GM18858 (cell line): Measurements from ENCODE around the gene C2CD2L.
"Not testable (repeated sequence)": the region's sequence is repeated elsewhere in the genome, so short reads cannot be mapped to it uniquely, and the experiment has no call there.

Experiments
- ATAC-seq: cut with Tn5 transposase; IDR thresholded peaks from one replicate; pipeline ENCODE4 v1.9.1; 2021; ENCODE audit not compliant: unreplicated experiment

The C2CD2L gene

GRCh38 chr11:119113716-119114115 is 6.6 kb downstream of the C2CD2L start:
- ATAC-seq = no peak

- ATAC-seq = no peak
Observed at GRCh38 chr11:119114351-119114750, 7.2 kb downstream of the C2CD2L start.

DNA sequence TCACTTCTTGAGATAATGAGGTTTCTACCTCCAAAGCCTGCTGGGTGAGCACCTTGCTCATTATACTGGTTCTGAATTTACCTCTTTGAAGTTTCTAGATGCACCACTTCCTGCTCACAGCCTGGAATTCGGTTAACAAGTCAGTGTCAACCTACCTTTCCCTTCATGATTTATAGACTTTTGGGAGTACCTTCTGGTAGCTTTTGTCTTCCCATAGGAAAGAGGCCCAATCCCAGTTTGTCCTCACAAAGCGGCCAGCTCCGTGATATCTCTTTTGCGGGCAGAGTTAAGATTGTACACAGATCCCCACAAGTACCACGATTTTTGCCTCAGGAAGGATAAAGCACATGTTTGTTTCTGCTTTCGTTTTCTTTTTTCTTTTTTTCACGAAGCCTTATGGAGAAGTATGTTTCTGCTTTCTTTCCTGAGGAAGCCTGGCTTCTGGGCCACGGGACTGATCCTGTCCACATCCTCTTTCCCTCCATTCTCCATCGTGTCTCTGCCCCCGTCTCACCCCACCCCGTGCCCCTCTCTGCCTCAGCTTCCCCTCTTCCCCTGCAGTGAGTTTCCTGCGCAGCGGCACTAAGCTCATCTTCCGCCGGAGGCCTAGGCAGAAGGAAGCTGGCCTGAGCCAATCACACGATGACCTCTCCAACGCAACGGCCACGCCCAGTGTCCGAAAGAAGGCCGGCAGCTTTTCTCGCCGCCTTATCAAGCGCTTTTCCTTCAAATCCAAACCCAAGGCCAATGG is 8.5 kb downstream of the C2CD2L start:
- no peak for ATAC-seq

DNA sequence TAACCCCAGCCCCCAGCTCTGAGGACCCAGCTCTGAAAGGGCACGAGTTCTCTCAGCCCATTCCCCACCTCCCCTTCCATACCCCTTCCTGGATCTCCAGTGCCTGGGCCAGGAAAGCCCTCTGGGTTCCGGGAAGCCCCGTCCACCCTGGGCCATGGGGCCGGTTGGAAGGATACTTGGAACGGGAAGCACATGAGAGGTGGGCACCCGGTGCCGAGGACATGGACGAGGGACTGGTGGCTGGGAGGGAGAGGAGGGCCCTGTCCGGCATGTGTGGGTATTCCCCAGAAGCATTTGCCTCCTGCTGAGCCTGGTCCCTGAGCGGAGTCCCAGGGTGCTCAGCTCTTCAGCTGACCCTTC is 9.1 kb downstream of the C2CD2L start:
- ATAC-seq = no peak

GRCh38 chr11:119116601-119117000 is 9.5 kb downstream of the C2CD2L start:
- ATAC-seq = no peak

DNA sequence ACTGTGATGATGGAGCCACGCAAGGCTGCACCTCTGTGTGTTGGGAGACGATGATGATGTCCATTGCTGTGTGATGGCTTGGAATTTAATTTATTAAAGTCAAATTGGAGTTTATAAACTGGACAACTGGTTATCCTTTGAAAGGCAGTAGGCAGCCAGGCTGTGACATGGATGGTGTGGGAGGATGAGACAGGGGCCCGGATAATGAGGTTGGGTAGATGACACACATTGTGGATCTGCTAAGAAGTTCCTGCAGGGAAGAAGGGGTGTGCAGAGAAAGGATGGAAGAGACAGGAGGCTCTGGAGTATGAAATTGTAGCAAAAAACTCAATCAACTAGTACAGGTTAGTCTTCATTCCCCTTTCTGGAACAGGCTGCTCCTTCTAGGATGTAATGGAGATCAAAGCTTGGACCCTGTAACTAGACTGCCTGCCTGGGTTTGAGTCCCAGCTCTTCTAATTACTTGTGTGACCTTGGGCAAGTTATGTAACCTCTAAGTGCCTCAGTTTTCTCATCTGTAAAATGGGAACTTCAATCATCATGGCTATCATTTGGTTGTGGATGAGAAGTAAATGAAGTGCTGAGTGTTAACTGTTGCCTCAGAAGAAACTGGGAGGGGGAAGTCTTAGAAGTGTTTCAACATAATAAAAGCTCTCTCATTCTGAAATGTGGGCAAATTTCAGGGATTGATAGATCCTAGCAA is 10.0 kb downstream of the C2CD2L start:
- no peak for ATAC-seq

- no peak for ATAC-seq
Observed at GRCh38 chr11:119118227-119118626, 11.1 kb downstream of the C2CD2L start.

DNA sequence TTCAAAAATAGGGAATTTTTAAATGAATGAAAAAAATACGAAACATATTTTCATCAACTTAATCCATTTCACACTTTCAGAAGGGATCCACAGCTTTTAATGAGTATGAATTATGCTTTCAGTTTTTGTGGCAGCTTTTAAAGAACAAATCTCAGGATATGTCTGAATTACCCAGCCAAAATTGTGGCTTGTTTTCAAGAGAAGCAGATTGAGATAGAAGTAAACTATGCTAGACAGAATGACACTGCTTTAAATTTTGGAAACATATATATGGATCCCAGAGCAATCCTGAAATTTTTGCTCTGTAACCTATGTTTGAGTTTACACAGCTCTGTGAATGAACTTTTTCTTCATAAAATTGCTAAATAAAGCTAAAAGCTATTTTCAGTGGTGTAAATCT is 11.8 kb downstream of the C2CD2L start:
- no peak for ATAC-seq

GRCh38 chr11:119120639-119121007 is 13.5 kb downstream of the C2CD2L start:
- ATAC-seq = no peak

GRCh38 chr11:119121008-119121810 is 14.1 kb downstream of the C2CD2L start, which contains the start of gene HINFP:
Gene HINFP (plus strand): TSS chr11:119121580. CDS start chr11:119126945, 5,365 bp downstream.
- peak; percentile 88 for ATAC-seq

- no peak for ATAC-seq
Observed at GRCh38 chr11:119121811-119122124, 14.6 kb downstream of the C2CD2L start.

- no peak for ATAC-seq
Observed at GRCh38 chr11:119125821-119126220, 18.7 kb downstream of the C2CD2L start.

- ATAC-seq = no peak
Observed at GRCh38 chr11:119126675-119127268, 19.6 kb downstream of the C2CD2L start.

DNA sequence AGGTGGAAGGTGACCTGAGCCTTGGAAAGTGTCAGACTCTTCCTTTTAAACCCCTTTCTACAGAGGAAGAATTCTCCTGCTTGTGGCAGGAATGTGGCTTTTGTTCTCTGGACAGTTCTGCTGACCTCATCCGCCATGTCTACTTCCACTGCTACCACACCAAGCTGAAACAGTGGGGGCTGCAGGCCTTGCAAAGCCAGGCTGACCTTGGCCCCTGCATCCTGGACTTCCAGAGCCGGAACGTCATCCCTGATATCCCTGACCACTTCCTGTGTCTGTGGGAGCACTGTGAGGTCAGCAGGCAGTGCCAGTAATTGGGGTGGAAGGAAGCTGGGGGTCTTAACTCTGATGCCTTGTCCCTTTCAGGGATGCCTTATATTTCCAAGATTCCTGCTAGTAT is 23.5 kb downstream of the C2CD2L start:
- no peak for ATAC-seq

- no peak for ATAC-seq
Observed at GRCh38 chr11:119134389-119134978, 27.3 kb downstream of the C2CD2L start.

- not testable (repeated sequence) for ATAC-seq
Observed at GRCh38 chr11:119139276-119139675, 32.1 kb downstream of the C2CD2L start.

DNA sequence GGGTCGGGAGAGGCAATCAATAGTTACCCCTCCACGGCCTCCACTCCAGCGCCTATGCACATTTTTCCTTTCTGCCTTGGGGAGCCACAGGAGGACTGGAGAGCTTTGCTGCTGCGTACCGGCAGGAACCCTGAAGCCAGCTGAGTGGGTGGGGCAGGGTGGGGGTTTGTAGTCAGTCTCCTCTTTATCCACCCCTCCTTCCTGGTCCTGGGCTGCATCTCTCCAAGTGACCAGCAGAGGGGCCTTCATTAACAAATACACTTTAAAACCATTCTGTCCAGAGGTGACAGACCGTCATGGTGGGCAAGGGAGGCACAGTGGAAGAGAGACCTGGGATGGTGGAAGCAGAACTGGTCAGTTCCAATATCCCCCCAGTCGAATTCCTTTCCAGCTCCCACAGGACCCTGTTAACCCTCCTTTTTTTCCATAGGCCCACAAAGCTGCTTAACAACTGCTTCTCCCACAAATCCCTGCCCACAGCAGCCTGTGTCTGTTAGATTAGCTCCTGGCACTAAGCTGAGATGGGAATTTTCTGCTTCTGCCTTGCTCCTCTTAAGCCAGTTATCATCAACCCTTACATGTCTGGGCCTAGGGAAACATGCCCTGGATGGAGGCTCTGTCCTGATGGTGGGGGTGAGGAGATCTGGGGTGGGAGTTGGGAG is 37.8 kb downstream of the C2CD2L start:
- no peak for ATAC-seq

DNA sequence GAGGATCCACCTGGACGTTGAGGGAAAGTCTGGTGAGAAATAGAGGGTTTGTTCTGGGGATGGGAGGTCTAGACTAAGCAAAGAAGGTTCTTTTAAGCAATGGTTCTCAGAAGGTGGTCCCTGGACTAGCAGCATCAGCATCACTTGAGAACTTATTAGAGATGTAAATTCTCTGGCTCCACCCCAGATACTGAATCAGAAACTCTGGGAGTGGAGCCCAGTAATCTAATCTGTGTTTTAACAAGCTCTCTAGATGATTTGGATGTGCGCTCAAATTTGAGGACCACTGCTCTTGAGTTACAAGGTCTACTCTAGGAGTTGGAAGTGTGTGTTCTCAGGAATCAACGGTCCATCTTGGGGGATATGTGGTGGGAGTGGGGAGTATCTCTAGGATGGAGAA is 38.4 kb downstream of the C2CD2L start:
- no peak for ATAC-seq

GRCh38 chr11:119147604-119148333 is 40.6 kb downstream of the C2CD2L start:
- no peak for ATAC-seq

DNA sequence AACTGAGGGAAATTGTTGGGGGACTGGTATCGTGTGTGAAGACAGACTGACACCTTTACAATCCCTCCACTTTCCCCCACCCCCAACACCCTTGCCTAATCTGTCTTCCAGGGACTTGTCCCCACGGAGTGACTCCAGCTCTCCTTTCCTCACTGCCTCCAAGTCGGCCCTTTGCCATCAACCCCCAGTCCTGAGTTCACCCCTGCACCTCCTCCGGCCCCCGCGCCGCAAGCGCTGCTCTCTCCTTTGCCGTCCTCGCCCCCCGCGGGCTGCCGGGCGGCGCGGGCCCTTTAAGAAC is 41.5 kb downstream of the C2CD2L start:
- no peak for ATAC-seq
